ENCODE data around the gene PYGM. TPM values are rescaled to one million over a fixed set of nuclear protein-coding genes. Genes with fewer than 3 reads are reported as not detected.

Gene PYGM
- total RNA-seq, 1 donor = 0.36 TPM

- Histone ChIP-seq H3K4me1 (ENCODE audit: insufficient read depth, low read length) (peaks cover 10% of the 10 kb centered on the region), H3K27me3 (ENCODE audit: insufficient read depth, low read length) (peaks cover 56% of the 10 kb centered on the region), H3K4me2 (ENCODE audit: insufficient read depth, low read length) (peak overlapping the region; percentile 89), H3K27ac (ENCODE audit: low read depth, low read length) (no peak overlapping the region), H3K36me3 (ENCODE audit: insufficient read depth, low read length) (no peaks in the 10 kb centered on the region), H3K79me2 (ENCODE audit: insufficient read depth, low read length) (no peaks in the 10 kb centered on the region), H3K4me3 (ENCODE audit: insufficient read depth, low read length) (peak overlapping the region; percentile 69), H2AFZ (ENCODE audit: low read length) (peak overlapping the region; percentile 81), H3K9me3 (ENCODE audit: low read depth, low read length) (no peaks in the 10 kb centered on the region), H4K20me1 (ENCODE audit: insufficient read depth, low read length) (no peaks in the 10 kb centered on the region)
- TF ChIP-seq CTCF (IDR thresholded peaks at IDR 0.05; ENCODE audit: extremely low read depth, low read depth, low read length) = no peak
- DNase-seq (ENCODE audit: insufficient read length, low spot score, missing footprints) = peak; percentile 94
These were observed 17.5 kb downstream of the PYGM start for GRCh38 chr11:64742087-64742888.

GRCh38 chr11:64741375-64742086 lies 18.2 kb downstream of the PYGM start:
- no peak overlapping the region for H3K4me2 ChIP-seq (ENCODE audit: insufficient read depth, low read length)

GRCh38 chr11:64739871-64740270 lies 19.9 kb downstream of the PYGM start:
- Histone ChIP-seq H3K4me1 (ENCODE audit: insufficient read depth, low read length) (peaks cover 10% of the 10 kb centered on the region), H2AFZ (ENCODE audit: low read length) (no peak overlapping the region), H3K9me3 (ENCODE audit: low read depth, low read length) (no peaks in the 10 kb centered on the region), H3K4me3 (ENCODE audit: insufficient read depth, low read length) (no peak overlapping the region), H3K27ac (ENCODE audit: low read depth, low read length) (no peak overlapping the region), H3K36me3 (ENCODE audit: insufficient read depth, low read length) (no peaks in the 10 kb centered on the region), H4K20me1 (ENCODE audit: insufficient read depth, low read length) (no peaks in the 10 kb centered on the region), H3K79me2 (ENCODE audit: insufficient read depth, low read length) (no peaks in the 10 kb centered on the region), H3K27me3 (ENCODE audit: insufficient read depth, low read length) (peaks cover 42% of the 10 kb centered on the region), H3K4me2 (ENCODE audit: insufficient read depth, low read length) (no peak overlapping the region)
- TF ChIP-seq CTCF (IDR thresholded peaks at IDR 0.05; ENCODE audit: extremely low read depth, low read depth, low read length) = no peak
- DNase-seq (ENCODE audit: insufficient read length, low spot score, missing footprints) = no peak

More at GRCh38 chr11:64741375-64742086, 18.2 kb downstream of the PYGM start:
- peaks cover 10% of the 10 kb centered on the region for H3K4me1 ChIP-seq (ENCODE audit: insufficient read depth, low read length)
- H3K27me3 ChIP-seq (ENCODE audit: insufficient read depth, low read length) = peaks cover 55% of the 10 kb centered on the region
- no peak overlapping the region for H3K27ac ChIP-seq (ENCODE audit: low read depth, low read length)
- no peaks in the 10 kb centered on the region for H3K79me2 ChIP-seq (ENCODE audit: insufficient read depth, low read length)
- H3K4me3 ChIP-seq (ENCODE audit: insufficient read depth, low read length) = no peak overlapping the region
- no peaks in the 10 kb centered on the region for H4K20me1 ChIP-seq (ENCODE audit: insufficient read depth, low read length)
- TF ChIP-seq CTCF (IDR thresholded peaks at IDR 0.05; ENCODE audit: extremely low read depth, low read depth, low read length) = no peak
- H2AFZ ChIP-seq (ENCODE audit: low read length) = no peak overlapping the region
- no peak for DNase-seq (ENCODE audit: insufficient read length, low spot score, missing footprints)
- no peaks in the 10 kb centered on the region for H3K9me3 ChIP-seq (ENCODE audit: low read depth, low read length)
- no peaks in the 10 kb centered on the region for H3K36me3 ChIP-seq (ENCODE audit: insufficient read depth, low read length)

- no peak overlapping the region for H3K4me2 ChIP-seq (ENCODE audit: insufficient read depth, low read length)
- no peak for DNase-seq (ENCODE audit: insufficient read length, low spot score, missing footprints)
- H2AFZ ChIP-seq (ENCODE audit: low read length) = no peak overlapping the region
- H4K20me1 ChIP-seq (ENCODE audit: insufficient read depth, low read length) = no peaks in the 10 kb centered on the region
- no peak overlapping the region for H3K4me3 ChIP-seq (ENCODE audit: insufficient read depth, low read length)
- peaks cover 18% of the 10 kb centered on the region for H3K27me3 ChIP-seq (ENCODE audit: insufficient read depth, low read length)
- H3K4me1 ChIP-seq (ENCODE audit: insufficient read depth, low read length) = no peaks in the 10 kb centered on the region
- H3K27ac ChIP-seq (ENCODE audit: low read depth, low read length) = no peak overlapping the region
- no peaks in the 10 kb centered on the region for H3K79me2 ChIP-seq (ENCODE audit: insufficient read depth, low read length)
- TF ChIP-seq CTCF (IDR thresholded peaks at IDR 0.05; ENCODE audit: extremely low read depth, low read depth, low read length) = no peak
- H3K36me3 ChIP-seq (ENCODE audit: insufficient read depth, low read length) = no peaks in the 10 kb centered on the region
- no peaks in the 10 kb centered on the region for H3K9me3 ChIP-seq (ENCODE audit: low read depth, low read length)
These were observed 23.1 kb downstream of the PYGM start for GRCh38 chr11:64736654-64737053.
